GM19351 (cell line): ENCODE results near the gene PAM16.

Experiments used
- ATAC-seq: cut with Tn5 transposase; IDR thresholded peaks from one replicate; pipeline ENCODE4 v1.9.1; 2021; ENCODE audit warnings: mild to moderate bottlenecking, moderate library complexity; ENCODE audit not compliant: unreplicated experiment

The PAM16 gene

DNA sequence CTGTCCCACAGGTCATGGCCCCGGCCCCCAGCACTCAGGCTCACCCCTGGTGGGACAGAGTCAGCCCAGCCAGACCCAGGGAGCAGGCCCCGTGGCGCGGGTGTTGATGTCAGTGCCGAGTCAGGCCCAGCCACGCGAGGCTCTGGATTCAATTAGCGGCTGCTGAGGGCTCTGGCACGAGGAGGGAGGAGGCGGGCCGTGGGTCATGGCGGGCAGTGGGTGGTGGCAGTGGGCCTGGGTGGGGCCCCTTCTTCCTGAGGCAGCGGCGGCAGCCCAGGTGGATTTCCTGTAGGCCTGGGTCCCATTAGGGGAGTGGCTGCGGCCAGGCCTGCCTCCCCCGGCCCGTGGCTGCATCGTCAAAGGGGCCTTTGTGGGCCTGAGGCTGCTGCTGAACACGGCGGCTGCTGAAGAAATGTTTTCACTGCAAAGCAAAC is 33.4 kb upstream of the PAM16 start:
- no peak for ATAC-seq

DNA sequence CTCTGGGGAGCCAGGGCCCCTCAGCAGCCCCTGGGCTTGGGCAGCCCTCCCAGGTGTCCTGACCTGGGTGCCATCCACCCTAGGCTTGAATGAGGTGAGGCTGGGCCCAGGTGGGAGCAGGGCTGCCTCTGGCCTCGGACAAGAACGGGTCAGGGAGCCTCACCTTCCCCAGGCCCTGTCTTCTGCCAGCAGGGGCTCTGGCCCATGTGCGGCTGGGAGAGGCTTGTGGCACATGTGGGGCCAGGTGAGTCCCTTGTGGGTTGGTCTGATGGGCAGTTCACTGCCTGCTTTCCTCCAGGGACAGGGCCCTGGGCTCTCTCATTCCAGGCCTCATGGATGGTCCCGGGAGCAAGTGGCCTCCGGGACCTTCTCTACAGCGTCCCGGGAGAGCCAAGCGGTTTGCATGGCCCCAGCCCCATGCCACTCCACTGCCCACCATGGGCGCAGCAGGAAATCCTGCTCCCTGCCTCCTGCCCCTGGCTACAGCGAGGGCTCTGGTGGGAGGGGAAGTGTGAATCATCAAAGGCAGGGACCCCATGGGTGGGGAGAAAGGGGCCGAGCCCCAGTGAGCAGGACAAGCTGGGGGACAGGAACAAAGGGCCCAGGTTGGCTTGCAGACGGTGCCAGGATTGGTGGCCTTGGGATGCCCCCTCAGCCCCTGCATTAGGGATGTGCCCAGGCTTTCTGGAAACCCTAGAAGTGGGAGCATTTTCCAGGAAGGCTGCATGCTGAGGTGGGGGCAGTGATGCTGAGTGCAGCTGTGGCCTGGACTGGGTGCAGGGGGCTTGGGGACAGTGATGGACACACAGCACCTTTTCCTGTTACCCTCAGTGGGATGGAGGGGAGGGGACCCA is 32.7 kb upstream of the PAM16 start:
- ATAC-seq, result no peak

DNA sequence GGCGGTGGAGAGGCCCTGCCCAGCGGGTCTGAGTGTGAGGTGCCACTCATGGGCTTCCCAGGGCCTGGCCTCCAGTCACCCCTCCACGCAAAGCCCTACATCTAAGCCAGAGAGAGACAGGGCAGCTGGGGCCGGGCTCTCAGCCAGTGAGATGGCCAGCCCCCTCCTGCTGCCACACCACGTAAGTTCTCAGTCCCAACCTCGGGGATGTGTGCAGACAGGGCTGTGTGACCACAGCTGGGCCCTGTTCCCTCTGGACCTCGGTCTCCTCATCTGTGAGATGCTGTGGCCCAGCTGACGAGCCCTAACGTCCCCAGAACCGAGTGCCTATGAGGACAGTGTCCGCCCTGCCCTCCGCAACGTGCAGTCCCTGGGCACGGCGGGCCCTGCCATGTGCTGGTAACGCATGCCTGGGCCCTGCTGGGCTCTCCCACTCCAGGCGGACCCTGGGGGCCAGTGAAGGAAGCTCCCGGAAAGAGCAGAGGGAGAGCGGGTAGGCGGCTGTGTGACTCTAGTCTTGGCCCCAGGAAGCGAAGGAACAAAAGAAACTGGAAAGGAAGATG is 31.8 kb upstream of the PAM16 start:
- no peak for ATAC-seq

DNA sequence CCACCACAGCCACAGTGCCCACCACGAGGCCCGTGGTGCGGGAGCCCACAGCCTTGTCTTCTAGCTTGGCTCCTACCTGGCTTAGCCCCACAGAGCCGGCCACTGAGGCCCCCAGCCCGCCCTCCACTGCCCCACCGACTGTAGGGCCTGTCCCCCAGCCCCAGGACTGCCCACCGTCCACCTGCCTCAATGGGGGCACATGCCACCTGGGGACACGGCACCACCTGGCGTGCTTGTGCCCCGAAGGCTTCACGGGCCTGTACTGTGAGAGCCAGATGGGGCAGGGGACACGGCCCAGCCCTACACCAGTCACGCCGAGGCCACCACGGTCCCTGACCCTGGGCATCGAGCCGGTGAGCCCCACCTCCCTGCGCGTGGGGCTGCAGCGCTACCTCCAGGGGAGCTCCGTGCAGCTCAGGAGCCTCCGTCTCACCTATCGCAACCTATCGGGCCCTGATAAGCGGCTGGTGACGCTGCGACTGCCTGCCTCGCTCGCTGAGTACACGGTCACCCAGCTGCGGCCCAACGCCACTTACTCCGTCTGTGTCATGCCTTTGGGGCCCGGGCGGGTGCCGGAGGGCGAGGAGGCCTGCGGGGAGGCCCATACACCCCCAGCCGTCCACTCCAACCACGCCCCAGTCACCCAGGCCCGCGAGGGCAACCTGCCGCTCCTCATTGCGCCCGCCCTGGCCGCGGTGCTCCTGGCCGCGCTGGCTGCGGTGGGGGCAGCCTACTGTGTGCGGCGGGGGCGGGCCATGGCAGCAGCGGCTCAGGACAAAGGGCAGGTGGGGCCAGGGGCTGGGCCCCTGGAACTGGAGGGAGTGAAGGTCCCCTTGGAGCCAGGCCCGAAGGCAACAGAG is 31.0 kb upstream of the PAM16 start:
- ATAC-seq, result no peak

DNA sequence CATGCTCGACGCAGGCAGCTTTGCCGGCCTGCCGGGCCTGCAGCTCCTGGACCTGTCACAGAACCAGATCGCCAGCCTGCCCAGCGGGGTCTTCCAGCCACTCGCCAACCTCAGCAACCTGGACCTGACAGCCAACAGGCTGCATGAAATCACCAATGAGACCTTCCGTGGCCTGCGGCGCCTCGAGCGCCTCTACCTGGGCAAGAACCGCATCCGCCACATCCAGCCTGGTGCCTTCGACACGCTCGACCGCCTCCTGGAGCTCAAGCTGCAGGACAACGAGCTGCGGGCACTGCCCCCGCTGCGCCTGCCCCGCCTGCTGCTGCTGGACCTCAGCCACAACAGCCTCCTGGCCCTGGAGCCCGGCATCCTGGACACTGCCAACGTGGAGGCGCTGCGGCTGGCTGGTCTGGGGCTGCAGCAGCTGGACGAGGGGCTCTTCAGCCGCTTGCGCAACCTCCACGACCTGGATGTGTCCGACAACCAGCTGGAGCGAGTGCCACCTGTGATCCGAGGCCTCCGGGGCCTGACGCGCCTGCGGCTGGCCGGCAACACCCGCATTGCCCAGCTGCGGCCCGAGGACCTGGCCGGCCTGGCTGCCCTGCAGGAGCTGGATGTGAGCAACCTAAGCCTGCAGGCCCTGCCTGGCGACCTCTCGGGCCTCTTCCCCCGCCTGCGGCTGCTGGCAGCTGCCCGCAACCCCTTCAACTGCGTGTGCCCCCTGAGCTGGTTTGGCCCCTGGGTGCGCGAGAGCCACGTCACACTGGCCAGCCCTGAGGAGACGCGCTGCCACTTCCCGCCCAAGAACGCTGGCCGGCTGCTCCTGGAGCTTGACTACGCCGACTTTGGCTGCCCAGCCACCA is 30.2 kb upstream of the PAM16 start:
- ATAC-seq, result no peak

DNA sequence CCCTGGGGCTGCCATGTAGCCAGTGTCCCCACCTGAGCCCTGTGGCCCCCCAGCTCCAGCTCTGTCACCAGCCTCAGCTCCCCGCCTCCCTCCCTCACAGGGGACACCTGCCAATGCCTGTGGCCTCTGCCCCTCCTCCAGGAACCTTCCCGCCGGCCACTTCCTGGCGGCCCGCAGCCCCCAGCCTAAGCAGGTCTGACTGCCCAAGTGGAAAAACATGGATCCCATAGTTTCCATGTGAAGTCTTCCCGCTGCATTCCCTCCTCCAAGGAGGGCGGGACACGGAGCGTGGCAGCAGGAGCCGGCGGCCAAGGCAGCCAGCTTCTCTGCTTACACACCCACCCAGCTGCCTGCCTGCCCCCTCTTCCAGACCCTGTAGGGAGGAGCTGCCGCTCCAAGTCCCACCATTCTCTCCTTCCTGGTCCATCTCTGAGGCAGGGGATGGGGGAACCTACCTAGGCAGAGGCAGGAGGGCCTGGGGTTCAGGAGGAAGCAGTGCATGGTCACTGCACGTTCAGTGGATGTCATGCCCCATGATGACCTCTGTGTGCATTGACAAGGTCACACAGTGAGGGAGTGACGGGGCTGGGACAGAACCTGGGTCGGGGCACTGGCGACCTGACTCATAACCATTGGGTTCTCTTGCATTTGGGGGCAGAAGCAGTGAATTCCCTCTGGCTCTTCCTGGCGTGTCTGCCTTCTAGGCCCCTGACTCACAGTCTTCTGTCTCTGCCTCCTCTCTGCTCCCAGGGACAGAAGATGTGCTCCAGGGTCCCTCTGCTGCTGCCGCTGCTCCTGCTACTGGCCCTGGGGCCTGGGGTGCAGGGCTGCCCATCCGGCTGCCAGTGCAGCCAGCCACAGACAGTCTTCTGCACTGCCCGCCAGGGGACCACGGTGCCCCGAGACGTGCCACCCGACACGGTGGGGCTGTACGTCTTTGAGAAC is 29.3 kb upstream of the PAM16 start:
- no peak for ATAC-seq

DNA sequence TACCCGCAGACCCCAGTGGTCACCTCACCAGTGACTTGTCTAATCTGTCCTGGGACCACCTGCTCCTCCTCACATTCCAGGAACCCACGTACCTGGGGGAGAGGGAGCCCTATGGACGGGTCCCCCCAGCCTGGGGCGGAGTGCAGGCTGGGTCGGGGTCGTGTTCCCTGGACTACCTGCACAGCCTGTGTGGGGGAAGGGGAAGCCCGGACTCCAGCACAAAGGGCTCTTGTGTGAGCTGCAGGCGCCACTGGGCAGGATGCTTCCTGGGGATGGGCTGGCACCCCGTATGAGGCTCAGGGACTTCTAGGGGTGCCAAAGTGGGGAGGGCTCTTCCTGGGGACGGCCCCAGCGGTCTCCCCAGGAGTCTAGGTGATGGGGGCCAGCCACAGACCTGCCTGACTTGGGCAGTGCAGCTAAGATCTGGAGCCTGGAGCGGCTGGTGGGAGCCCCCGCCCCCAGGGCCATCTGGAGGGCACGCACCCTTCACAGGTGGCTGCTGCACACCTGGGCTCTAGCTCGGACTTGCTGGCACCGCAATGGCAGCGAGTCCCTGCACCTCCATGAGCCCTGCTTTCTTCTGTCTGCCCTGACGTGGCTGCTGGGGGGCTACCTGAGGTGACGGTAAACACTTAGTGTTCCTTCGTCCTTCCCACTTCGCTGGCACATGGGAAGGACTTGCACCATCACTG is 28.0 kb upstream of the PAM16 start:
- no peak for ATAC-seq

DNA sequence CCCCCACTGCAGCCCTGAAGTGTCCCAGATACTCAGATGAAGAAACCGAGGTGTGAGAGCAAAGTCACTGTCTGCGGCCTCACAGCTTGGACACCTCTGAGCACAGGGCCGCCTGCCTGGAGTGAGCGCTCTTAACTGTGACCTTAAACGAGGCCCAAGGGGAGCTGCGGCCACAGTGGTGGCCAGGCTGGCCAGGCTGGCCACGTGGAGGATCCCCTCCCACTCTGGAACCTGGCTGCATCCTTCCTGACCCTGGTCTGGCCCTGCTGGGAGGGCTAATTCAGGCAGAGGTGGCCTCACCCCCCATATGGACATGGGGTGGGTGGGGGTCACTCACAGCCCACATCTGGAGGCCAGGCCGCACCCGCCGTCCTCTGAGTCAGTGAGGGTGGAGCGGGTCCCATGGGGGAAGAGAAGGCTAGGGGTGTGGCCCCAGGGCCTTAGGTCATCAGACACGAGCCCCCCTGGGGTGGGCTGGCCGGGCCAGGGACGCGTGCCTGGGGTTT is 27.1 kb upstream of the PAM16 start:
- no peak for ATAC-seq

DNA sequence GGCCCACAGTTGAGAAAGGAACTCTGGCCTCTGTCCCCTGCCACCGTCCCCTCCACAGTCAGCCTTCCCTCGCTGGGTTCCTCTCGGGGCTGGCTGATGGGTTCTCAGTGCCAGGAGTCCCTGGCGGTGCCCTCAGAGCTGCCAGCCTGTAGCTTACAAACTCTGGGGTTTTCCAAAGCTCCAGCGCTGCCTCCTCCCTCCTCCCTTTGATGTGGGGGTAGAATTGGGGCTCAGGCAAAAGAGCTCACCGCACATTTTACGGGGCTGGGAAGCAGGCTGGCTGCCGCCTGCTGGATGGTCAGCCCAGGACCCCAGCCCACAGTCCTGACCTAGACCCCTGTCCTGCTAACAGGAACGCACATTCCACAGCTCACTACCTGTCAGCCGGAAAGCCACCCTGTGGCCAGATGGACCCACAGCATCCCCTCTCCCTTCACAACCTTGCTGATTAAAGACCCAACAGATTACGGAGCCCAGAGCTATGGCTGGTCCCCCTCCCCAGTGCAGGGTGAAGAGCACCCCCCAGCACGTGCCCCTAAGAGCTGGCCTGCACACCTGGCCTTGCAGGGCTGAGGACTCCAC is 26.5 kb upstream of the PAM16 start:
- ATAC-seq, result no peak

DNA sequence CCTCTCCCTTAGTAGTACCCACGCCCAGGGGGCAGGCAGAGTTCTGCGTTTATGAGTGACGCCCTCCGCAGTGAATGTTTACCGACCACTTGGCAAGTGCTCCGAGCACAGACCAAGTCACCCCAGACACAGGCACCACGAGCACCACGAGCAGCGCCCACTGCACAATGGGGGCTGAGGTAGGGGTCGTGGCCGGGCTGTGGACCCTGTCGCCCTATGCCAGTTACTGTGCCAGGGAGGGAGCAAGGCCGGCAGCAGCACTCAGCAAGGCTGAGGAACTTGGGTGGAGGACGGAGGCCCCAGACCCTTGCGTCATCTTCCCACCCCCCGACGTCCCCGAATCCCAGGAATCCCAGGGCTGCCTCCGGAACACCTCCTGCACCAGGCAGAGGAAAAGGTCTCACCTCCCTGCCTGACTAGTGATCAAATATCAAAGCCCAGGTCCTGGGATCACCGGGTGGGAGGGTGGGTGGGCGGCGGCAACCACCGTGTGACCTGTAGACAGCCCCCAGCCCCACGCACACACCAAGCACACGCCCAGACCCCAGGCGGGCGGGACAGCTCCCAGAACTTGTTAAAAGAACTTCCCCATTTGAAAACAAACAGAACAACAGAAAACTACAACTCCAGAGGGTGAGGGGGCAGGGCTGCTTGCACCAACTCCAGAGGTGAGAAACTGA is 25.9 kb upstream of the PAM16 start:
- ATAC-seq, result no peak

DNA sequence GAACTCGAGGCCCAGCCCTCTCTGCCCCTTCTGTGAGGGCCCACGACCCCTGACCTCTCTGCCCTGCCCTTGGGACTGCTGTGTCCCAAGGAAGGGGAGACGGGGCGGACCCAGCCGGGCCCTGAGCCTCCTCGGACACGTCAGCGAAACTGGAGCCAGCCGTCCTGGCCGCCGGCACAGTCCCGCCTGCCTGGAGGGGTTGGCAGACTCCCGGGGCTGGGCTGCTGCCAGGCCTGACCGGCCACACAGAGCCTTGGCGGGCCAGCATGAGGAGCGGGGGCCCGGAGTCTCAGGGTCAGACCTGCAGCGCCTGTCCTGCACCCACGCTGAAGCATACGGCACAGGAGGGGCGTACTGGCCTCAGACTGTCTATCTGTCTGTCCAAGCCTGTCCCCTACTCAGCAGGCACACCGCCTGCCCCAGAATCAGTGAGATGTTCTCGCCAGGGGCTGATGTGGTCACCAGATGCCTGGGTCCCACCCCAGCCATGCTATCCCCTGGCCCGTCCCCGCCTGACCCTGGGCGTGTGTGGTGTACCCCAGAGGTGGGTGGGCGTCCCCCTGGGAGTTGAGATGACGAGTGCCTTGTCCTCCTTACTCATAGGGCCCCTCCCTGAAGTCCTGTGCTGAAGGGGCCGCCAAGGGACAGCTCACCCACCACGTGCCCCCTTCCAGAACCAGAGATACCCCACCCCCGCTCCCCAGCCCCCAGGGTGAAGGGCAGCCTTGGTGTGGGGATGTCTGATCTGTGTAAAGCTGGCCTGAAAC is 25.2 kb upstream of the PAM16 start:
- ATAC-seq, result no peak

DNA sequence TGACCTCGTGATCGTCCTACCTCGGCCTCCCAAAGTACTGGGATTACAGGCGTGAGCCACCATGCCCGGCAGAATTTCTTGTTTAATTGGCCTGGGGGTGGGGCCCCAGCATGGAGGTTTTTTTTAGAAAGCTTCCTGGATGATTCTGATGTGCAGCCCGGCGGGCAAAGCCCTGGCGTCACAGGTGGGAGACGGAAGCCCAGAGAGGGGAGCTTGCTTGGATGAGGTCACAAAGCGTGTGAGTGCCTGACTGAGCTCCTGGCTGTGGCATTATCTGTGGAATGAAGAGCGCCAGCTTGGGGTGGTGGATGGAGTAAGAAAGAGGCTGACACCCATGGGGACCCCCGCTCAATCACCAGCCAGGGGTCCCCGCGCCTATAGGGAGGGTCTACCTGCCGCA is 24.6 kb upstream of the PAM16 start:
- no peak for ATAC-seq

DNA sequence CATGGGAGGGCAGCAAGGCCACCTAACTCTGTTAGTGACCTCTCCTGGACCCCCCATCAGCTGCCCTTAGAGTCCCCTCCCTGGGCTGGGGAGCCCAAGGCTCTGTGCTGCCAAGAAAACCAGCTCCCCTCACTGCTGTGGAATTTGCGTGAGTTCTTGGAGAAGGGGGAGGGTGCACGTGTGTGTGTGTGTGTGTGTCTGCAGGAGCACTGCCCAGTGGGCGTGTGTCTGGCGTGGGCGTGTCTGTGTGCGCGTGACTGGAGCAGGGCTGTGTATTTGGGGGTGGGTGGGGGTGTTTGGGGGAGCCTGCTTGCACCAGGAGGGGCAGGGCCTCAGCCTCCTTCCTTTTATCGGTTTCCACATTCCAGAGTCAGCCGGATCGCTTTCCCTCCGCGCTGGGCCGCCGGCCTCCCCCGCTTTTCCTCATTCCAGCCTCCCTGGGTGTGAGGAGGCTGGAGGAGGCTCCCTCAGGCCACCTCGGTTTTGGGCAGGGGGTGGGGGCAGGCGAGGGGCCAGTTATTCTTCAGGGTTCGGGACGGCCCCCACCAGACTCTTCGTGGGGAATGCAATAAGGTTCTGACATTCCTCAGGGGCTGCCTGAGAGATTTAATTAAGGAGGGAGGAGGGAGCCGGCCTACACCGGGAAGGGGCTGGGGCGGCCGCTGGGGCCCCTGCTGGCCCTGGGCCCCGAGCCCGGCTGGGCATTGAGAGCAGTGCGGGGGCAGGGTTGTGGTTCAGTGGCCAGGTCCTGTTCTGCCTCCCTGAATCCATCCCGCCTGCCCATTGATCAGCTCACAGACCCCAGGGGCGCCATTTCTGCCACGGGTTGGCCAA is 23.0 kb upstream of the PAM16 start:
- no peak for ATAC-seq

DNA sequence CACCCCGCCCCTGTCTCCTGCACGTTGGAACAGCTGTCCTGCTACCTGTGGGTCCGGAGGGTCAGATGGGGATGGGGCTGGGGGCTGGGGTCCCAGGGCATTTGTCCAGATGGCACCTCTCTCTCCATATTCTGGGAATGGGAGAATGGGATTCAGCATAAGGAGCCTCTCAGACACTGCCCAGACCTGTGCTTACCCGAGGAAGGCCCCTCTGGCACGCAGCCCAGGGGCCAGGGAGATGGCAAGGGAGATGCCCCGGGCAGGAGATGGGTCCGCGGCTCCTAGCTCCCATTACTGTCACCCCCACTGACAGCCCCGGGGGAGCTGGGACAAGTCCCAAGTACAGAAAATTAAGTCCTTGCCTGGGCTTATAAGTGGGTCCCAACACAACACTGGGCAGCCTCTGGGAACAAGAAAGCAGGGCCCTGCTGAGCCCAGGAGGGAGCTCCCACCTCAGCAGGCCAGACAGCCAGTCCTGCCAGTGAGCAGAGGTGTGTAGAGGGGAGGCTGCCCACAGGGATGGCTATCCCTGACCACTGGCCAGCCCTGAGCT is 22.3 kb upstream of the PAM16 start:
- no peak for ATAC-seq

DNA sequence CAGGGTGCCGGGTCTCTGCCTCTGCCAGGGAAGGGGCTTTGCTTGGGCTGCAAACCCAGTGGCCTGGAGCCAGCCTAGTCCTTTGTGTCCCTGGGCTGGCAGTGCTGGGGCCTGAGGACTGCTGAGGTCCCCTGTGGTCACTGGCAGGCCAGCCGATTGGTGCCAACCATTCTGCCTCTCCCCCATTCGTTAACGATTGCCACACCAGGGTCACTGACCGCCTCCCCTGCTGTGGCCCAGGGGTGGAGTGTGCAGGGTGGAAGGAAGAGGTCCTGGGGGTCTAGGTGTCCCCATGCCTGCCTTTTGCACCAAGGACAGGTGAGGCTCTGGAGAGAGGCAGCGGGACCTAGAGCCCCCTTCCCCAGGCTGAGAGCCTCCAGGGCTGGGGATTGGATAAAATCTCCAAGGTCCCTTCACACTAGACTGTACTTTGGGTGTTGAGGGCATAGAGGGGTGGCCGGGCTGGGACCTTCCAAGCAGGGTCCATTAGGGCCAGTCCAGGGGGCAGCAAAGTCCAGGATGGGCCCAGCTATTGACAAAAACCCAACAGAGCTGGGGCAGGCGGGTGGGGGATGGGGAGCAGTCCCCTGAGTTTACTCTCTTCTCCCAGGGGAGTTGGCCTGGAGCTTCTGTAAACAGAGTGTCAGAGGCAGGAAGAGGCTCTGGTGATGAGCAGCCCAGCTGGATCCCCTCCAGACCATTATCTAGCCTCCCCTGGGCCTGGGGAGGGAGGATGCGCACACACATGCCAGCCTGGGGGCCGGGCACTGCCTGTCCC is 21.6 kb upstream of the PAM16 start:
- no peak for ATAC-seq
